Pancreas (tissue), 10 donors: Measurements from ENCODE around the gene ELAVL2. TPM values are rescaled to one million over a fixed set of nuclear protein-coding genes. Genes with fewer than 3 reads are reported as not detected.

ENCODE experiments used
- ATAC-seq, 4 donors: fragments of 200-7000 bp; cut with Tn5 transposase; one replicate each; pipeline versions ENCODE4 v1.8.0 to v1.9.1; 2020; ENCODE audit warnings: mild to moderate bottlenecking in 4 of 4, moderate library complexity in 4 of 4
- DNase-seq, 6 donors: peaks; one replicate each; pipeline ENCODE4 v3.0.0-alpha.2; 2020
- FAIRE-seq: peaks from 2 replicates; lab custom pipeline; 2012; peaks lifted over from hg19 to GRCh38; lab: Jason Lieb, UNC
- H3K27ac ChIP-seq, 4 donors: fragments of 200-600 bp; sonication (generic); 1 replicate in 3 of 4; 2 replicates in 1 of 4; pipeline versions ENCODE4 v1.5.0 to v1.8.0; 2020
- H3K27me3 ChIP-seq, 4 donors: fragments of 200-600 bp; one replicate each; pipeline ENCODE4 v1.8.0; 2021
- H3K36me3 ChIP-seq, 3 donors: fragments of 200-600 bp; sonication (generic) in 1 of 3; one replicate each; pipeline versions ENCODE4 v1.5.0 to v1.8.0; 2020 to 2021
- H3K4me1 ChIP-seq, 3 donors: fragments of 200-600 bp; one replicate each; pipeline ENCODE4 v1.8.0; 2021
- H3K4me3 ChIP-seq, 4 donors: fragments of 200-600 bp; sonication (generic) in 2 of 4; one replicate each; pipeline versions ENCODE4 v1.5.0 to v1.8.0; 2020 to 2021
- H3K9me3 ChIP-seq, 4 donors: fragments of 200-600 bp; one replicate each; pipeline ENCODE4 v1.8.0; 2021
- CTCF ChIP-seq, 4 donors: fragments of 200-600 bp; sonication (generic) in 3 of 4; IDR thresholded peaks; one replicate each; pipeline versions ENCODE4 v1.5.0 to v1.8.0; 2021; ENCODE audit warnings: antibody characterized with exemption in 4 of 4
- WGBS, 2 donors: extraction: QIAGEN DNeasy Blood & Tissue Kit; methylation state at CpG; one replicate each; pipeline ENCODE4 v1.1.7; 2013; 5-methylcytosine and 5-hydroxymethylcytosine counted together
- intact Hi-C, 3 donors: fragments of 100-400 bp; cut with DNase I; formaldehyde crosslinking; loops; one replicate each; pipeline versions ENCODE4 v1.11.1 to v1.14.2; 2022
- polyA plus RNA-seq, 2 donors: library from polyadenylated mRNA; stranded (reverse); fragments of 200-250 nt; gene quantifications; one replicate each; pipeline ENCODE4 v1.2.3, GENCODE V29; 2013
- total RNA-seq, 6 donors: library from RNA; stranded (reverse); fragmentation: NEBNext Ultra II Directional in 4 of 6; extraction: Animal tissue kit (Norgen Biotek cat#: 25700) in 4 of 6; gene quantifications; one replicate each; pipeline versions ENCODE4 v1.2.1 to v1.2.4, GENCODE V29; 2021 to 2023
- donor health status: healthy with polysubstance abuse.
- donor health status: DM: no; HTN: no; CAD: no; lungs with moderate emphysema.
- donor health status: DM: no; HTN: no; CAD: no.
- donor health status: control.
- donor health status: control.
- donor health status: Bipolar disorder and iron deficiency.
- donor health status: DM: yes; HTN: yes; CAD: no.
- donor health status: DM: no; HTN: no; CAD: no.
- donor health status: DM: no; HTN: no; CAD: no.
- donor health status: DM: yes; HTN: yes; CAD: no.

ELAVL2 gene
- total and polyA plus RNA-seq, 8 donors = 0.02 to 0.19 (median 0.12) TPM; not detected in 5

- Histone ChIP-seq H3K27me3 (no peaks in the 10 kb centered on the region), H3K27ac (no peak overlapping the region), H3K9me3 (no peaks in the 10 kb centered on the region), H3K4me3 (no peak overlapping the region), H3K4me1 (no peaks in the 10 kb centered on the region), H3K36me3 (no peaks in the 10 kb centered on the region)
- ATAC-seq (no peak), DNase-seq (no peak), FAIRE-seq (no peak)
- intact Hi-C loops = no loop called here
- WGBS, 2 donors = 51 to 60% methylated on average over 6 of the region's 6 CpGs
- TF ChIP-seq CTCF (IDR thresholded peaks at IDR 0.05) = no peak
These were observed 151.9 kb downstream of the ELAVL2 start for GRCh38 chr9:23674016-23674585.

- Histone ChIP-seq H3K36me3 (no peaks in the 10 kb centered on the region), H3K4me1 (no peaks in the 10 kb centered on the region), H3K9me3 (no peaks in the 10 kb centered on the region), H3K4me3 (no peak overlapping the region), H3K27ac (no peak overlapping the region), H3K27me3 (no peaks in the 10 kb centered on the region)
- FAIRE-seq (no peak), ATAC-seq (no peak), DNase-seq (no peak)
- WGBS, 2 donors = 65 to 74% methylated on average over 6 of the region's 6 CpGs
- intact Hi-C loops = no loop called here
- TF ChIP-seq CTCF (IDR thresholded peaks at IDR 0.05) = no peak
These were observed 153.9 kb downstream of the ELAVL2 start for GRCh38 chr9:23672151-23672550.

- FAIRE-seq (no peak), ATAC-seq (no peak), DNase-seq (no peak)
- H3K27me3 ChIP-seq = no peaks in the 10 kb centered on the region
- peaks cover 0 to 4% (median 0%) of the 10 kb centered on the region in 3 donors for H3K4me1 ChIP-seq
- no peaks in the 10 kb centered on the region for H3K36me3 ChIP-seq
- no peak overlapping the region for H3K27ac ChIP-seq
- no peaks in the 10 kb centered on the region for H3K9me3 ChIP-seq
- intact Hi-C loops = loop anchor here in 1 of 3 donors (2.0 kb wide), 1 partner anchor 17 kb away; no protein-coding TSS in a partner anchor
- H3K4me3 ChIP-seq = no peak overlapping the region
- 59 to 71% methylated on average over 1 of the region's 1 CpG for WGBS, 2 donors
- no peak for TF ChIP-seq CTCF (IDR thresholded peaks at IDR 0.05)
These were observed 156.3 kb downstream of the ELAVL2 start for GRCh38 chr9:23669776-23670175.

GRCh38 chr9:23665635-23666034 is 160.4 kb downstream of the ELAVL2 start:
- FAIRE-seq = no peak
- H3K27me3 ChIP-seq = no peaks in the 10 kb centered on the region
- intact Hi-C loops = no loop called here
- peaks cover 0 to 4% (median 0%) of the 10 kb centered on the region in 3 donors for H3K4me1 ChIP-seq
- ATAC-seq = peak in 2 of 4 donors; percentile 54
- H3K27ac ChIP-seq = no peak overlapping the region
- H3K4me3 ChIP-seq = no peak overlapping the region
- 23 to 27% methylated on average over 2 of the region's 2 CpGs for WGBS, 2 donors
- no peak for TF ChIP-seq CTCF (IDR thresholded peaks at IDR 0.05)
- no peaks in the 10 kb centered on the region for H3K36me3 ChIP-seq
- no peak for DNase-seq
- no peaks in the 10 kb centered on the region for H3K9me3 ChIP-seq

GRCh38 chr9:23665051-23665450 is 161.0 kb downstream of the ELAVL2 start:
- DNase-seq = no peak
- ATAC-seq = no peak
- no peak overlapping the region for H3K27ac ChIP-seq
- 59 to 63% methylated on average over 3 of the region's 3 CpGs for WGBS, 2 donors
- intact Hi-C loops = no loop called here
- FAIRE-seq = no peak
- TF ChIP-seq CTCF (IDR thresholded peaks at IDR 0.05) = no peak
- H3K36me3 ChIP-seq = no peaks in the 10 kb centered on the region
- no peak overlapping the region for H3K4me3 ChIP-seq
- H3K27me3 ChIP-seq = no peaks in the 10 kb centered on the region
- H3K9me3 ChIP-seq = no peaks in the 10 kb centered on the region
- H3K4me1 ChIP-seq = peaks cover 0 to 4% (median 0%) of the 10 kb centered on the region in 3 donors
